IMR-90 (cell line): ENCODE results near the gene C3orf80. TPM values are rescaled to one million over a fixed set of nuclear protein-coding genes. Genes with fewer than 3 reads are reported as not detected.

ENCODE experiments used
- ATAC-seq: fragments of 200-7000 bp; cut with Tn5 transposase; 2 replicates; pipeline ENCODE4 v1.9.1; 2020; ENCODE audit warnings: low read depth, mild to moderate bottlenecking, moderate library complexity
- BruUV-seq: library from RNA; stranded (reverse); fragments of 400-500 nt; replicated peaks from 2 replicates; lab custom pipeline; 2021; lab: Mats Ljungman, UMichigan
- CTCF ChIA-PET: fragments of 300-600 bp; formaldehyde crosslinking; extraction: SDS; loops from one replicate; lab custom pipeline; 2021; ENCODE audit warnings: antibody characterized with exemption; lab: Yijun Ruan, JAX
- POLR2A ChIA-PET: fragments of 300-600 bp; sonication (Branson Sonifier 250); formaldehyde crosslinking; loops from one replicate; lab custom pipeline; 2022; ENCODE audit warnings: antibody characterized with exemption; ENCODE audit not compliant: unreplicated experiment; lab: Charles Lee
- DNase-seq: peaks from one replicate; pipeline ENCODE4 v3.0.0; 2013
- H2AFZ ChIP-seq: replicated peaks from 2 replicates; pipeline ENCODE3; 2013; ENCODE audit warnings: low read length, mild to moderate bottlenecking; ENCODE audit not compliant: poor library complexity
- H2AK5ac ChIP-seq: 2 replicates; pipeline ENCODE4 v1.6.1; 2013; ENCODE audit warnings: low read depth, low read length, inconsistent platforms
- H2AK9ac ChIP-seq: replicated peaks from 2 replicates; pipeline ENCODE3; 2013; ENCODE audit warnings: mild to moderate bottlenecking, low read depth, low read length, moderate library complexity; ENCODE audit not compliant: poor library complexity
- H2BK120ac ChIP-seq: 2 replicates; pipeline ENCODE4 v1.6.1; 2013; ENCODE audit warnings: low read depth, low read length, inconsistent platforms
- H2BK15ac ChIP-seq: 3 replicates; pipeline ENCODE4 v1.6.1; 2013; ENCODE audit warnings: low read depth, low read length, inconsistent platforms
- H2BK20ac ChIP-seq: 2 replicates; pipeline ENCODE4 v1.6.1; 2013; ENCODE audit warnings: low read depth, mild to moderate bottlenecking, inconsistent platforms, low read length, moderate library complexity
- H2BK5ac ChIP-seq: 2 replicates; pipeline ENCODE4 v1.6.1; 2013; ENCODE audit warnings: mild to moderate bottlenecking, low read depth, low read length, inconsistent platforms; ENCODE audit not compliant: poor library complexity, severe bottlenecking
- H3K14ac ChIP-seq: replicated peaks from 2 replicates; pipeline ENCODE4 v1.6.1; 2013; ENCODE audit warnings: low read depth, low read length, inconsistent platforms
- H3K18ac ChIP-seq: 2 replicates; pipeline ENCODE4 v1.6.1; 2013; ENCODE audit warnings: low read depth, low read length, control low read depth
- H3K23ac ChIP-seq: 2 replicates; pipeline ENCODE4 v1.6.1; 2013; ENCODE audit warnings: low read depth, low read length, inconsistent platforms
- H3K27ac ChIP-seq: 2 replicates; pipeline ENCODE4 v1.5.1; 2013; ENCODE audit warnings: mild to moderate bottlenecking, control low read depth, low read length; ENCODE audit not compliant: insufficient read depth
- H3K27me3 ChIP-seq: 2 replicates; pipeline ENCODE4 v1.6.1; 2013; ENCODE audit warnings: low read length; ENCODE audit not compliant: control insufficient read depth, insufficient read depth
- H3K36me3 ChIP-seq: 2 replicates; pipeline ENCODE4 v1.6.1; 2013; ENCODE audit warnings: low read length, mixed read lengths; ENCODE audit not compliant: control insufficient read depth, insufficient read depth
- H3K4ac ChIP-seq: 2 replicates; pipeline ENCODE4 v1.6.1; 2013; ENCODE audit warnings: low read depth, low read length, inconsistent platforms
- H3K4me1 ChIP-seq: 2 replicates; pipeline ENCODE4 v1.6.1; 2013; ENCODE audit warnings: low read length, mixed read lengths; ENCODE audit not compliant: control insufficient read depth, insufficient read depth
- H3K4me2 ChIP-seq: 2 replicates; pipeline ENCODE4 v1.6.1; 2013; ENCODE audit warnings: low read depth, mild to moderate bottlenecking, control low read depth, low read length, moderate library complexity
- H3K4me3 ChIP-seq: 2 replicates; pipeline ENCODE4 v1.5.1; 2013; ENCODE audit warnings: low read depth, mild to moderate bottlenecking, control low read depth, low read length, moderate library complexity; ENCODE audit not compliant: insufficient read depth
- H3K56ac ChIP-seq: 2 replicates; pipeline ENCODE4 v1.6.1; 2013; ENCODE audit warnings: low read length, inconsistent platforms; ENCODE audit not compliant: insufficient read depth; ENCODE audit errors: extremely low read depth
- H3K79me1 ChIP-seq, 2 experiments: 2 replicates each; pipeline ENCODE4 v1.6.1; 2013; ENCODE audit warnings: low read length in 2 of 2, inconsistent platforms in 1 of 2, low read depth in 1 of 2
- H3K9ac ChIP-seq: 2 replicates; pipeline ENCODE4 v1.6.1; 2013; ENCODE audit warnings: low read depth, low read length, control low read depth
- H3K9me1 ChIP-seq: 2 replicates; pipeline ENCODE4 v1.6.1; 2013; ENCODE audit warnings: low read length, inconsistent platforms; ENCODE audit not compliant: insufficient read depth
- H3K9me3 ChIP-seq: 2 replicates; pipeline ENCODE4 v1.6.1; 2013; ENCODE audit warnings: low read length; ENCODE audit not compliant: control insufficient read depth, insufficient read depth
- H4K20me1 ChIP-seq: 2 replicates; pipeline ENCODE4 v1.6.1; 2013; ENCODE audit warnings: low read length, inconsistent platforms; ENCODE audit not compliant: insufficient read depth
- H4K5ac ChIP-seq: 2 replicates; pipeline ENCODE4 v1.6.1; 2013; ENCODE audit warnings: mild to moderate bottlenecking, low read depth, low read length, control low read depth
- H4K8ac ChIP-seq, 2 experiments: 2 replicates each; pipeline ENCODE4 v1.6.1; 2013; ENCODE audit warnings: low read depth in 2 of 2, low read length in 2 of 2, control low read depth in 1 of 2, inconsistent platforms in 1 of 2
- H4K91ac ChIP-seq: 2 replicates; pipeline ENCODE4 v1.6.1; 2013; ENCODE audit warnings: low read depth, low read length, inconsistent platforms; ENCODE audit not compliant: insufficient read depth
- MAZ ChIP-seq: IDR thresholded peaks from 2 replicates; pipeline ENCODE4 v1.6.1; 2012; ENCODE audit warnings: low read depth, mild to moderate bottlenecking, low read length, improper control_type of control experiment, moderate library complexity, borderline replicate concordance
- POLR2A ChIP-seq: IDR thresholded peaks from 2 replicates; pipeline ENCODE4 v1.6.1; 2012; ENCODE audit warnings: mild to moderate bottlenecking, low read depth, low read length
- WGBS, 2 experiments: methylation state at CpG; one replicate each; pipeline versions ENCODE4 v1.1.5 to v1.1.7; 2013; ENCODE audit warnings: missing lambda C conversion rate in 2 of 2; ENCODE audit not compliant: insufficient read length in 1 of 2; ENCODE audit errors: extremely low coverage in 2 of 2; 5-methylcytosine and 5-hydroxymethylcytosine counted together
- dilution Hi-C: fragments of 300-500 bp; cut with HindIII; formaldehyde crosslinking; loops from one replicate; pipeline ENCODE4 v1.14.3; 2018; ENCODE audit warnings: low sequenced_read_pairs; ENCODE audit not compliant: unreplicated experiment
- in situ Hi-C: fragments of 300-500 bp; cut with MboI; formaldehyde crosslinking; loops from 3 replicates; pipeline ENCODE4 v1.14.3; 2019; ENCODE audit warnings: low sequenced_read_pairs, inconsistent platforms, mixed read lengths
- intact Hi-C: fragments of 100-400 bp; cut with micrococcal nuclease; formaldehyde crosslinking; loops from 2 replicates; pipeline ENCODE4 v1.10.0; 2022
- polyA plus RNA-seq, 3 experiments: library from polyadenylated mRNA; depleted of rRNA; stranded (reverse); fragments of >200 nt; gene quantifications; 2 replicates each; pipeline ENCODE4 v1.2.3, GENCODE V29; 2012; ENCODE audit warnings: low replicate concordance in 1 of 3
- total RNA-seq: library from RNA; depleted of rRNA; stranded (reverse); fragments of >200 nt; gene quantifications from 2 replicates; pipeline ENCODE4 v1.2.3, GENCODE V29; 2012
- TF ChIP-seq, protein P1 (sequence below): fragments of 150-350 bp; IDR thresholded peaks from 2 replicates; pipeline ENCODE4 v1.6.1; 2016; ENCODE audit warnings: low read depth, mild to moderate bottlenecking, low read length, moderate library complexity, borderline replicate concordance

C3orf80 gene
- total and polyA plus RNA-seq, 2 of the 4 experiments (the other 2 are of a cell fraction): not detected

DNA sequence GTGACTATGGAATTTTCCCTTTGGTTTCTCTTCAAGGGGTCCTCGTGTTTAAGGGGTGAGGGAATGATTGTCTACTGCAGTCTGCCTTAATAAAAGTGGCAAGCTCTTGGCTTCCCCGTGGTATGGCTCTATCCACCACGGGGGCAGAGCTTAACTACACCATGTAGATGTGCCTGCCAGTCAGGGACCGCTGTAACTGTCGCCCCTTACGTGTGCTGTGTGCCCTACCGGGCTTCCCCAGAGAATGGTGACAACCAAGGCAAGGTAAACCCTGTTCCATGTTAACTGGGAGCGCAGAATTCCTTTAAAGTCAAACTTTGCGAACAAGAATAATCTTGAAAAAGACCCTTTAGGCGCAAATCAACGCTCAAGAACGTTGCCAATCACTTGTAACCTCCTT lies 966 bp upstream of the C3orf80 start:
- WGBS, 2 experiments: 14% methylated on average over 5 of the region's 12 CpGs; no CpG with 5 or more reads in 1 of the 2 experiments
- TF ChIP-seq POLR2A: no peak
- TF ChIP-seq, protein P1, sequence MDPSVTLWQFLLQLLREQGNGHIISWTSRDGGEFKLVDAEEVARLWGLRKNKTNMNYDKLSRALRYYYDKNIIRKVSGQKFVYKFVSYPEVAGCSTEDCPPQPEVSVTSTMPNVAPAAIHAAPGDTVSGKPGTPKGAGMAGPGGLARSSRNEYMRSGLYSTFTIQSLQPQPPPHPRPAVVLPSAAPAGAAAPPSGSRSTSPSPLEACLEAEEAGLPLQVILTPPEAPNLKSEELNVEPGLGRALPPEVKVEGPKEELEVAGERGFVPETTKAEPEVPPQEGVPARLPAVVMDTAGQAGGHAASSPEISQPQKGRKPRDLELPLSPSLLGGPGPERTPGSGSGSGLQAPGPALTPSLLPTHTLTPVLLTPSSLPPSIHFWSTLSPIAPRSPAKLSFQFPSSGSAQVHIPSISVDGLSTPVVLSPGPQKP: no peak
- no peak for TF ChIP-seq MAZ
- H4K91ac ChIP-seq: no peak overlapping the region
- DNase-seq (no peak), ATAC-seq (no peak)
- in situ Hi-C loops: no loop called here
- no peak overlapping the region for H2BK20ac ChIP-seq
- H2BK5ac ChIP-seq: no peak overlapping the region
- BruUV-seq: no TSS peak
- H2AK9ac ChIP-seq: no peak overlapping the region
- peaks cover 3% of the 10 kb centered on the region for H3K4me1 ChIP-seq
- ChIA-PET CTCF (no interaction called here), POLR2A (no interaction called here)
- no peak overlapping the region for H3K4me3 ChIP-seq
- H2AK5ac ChIP-seq: no peak overlapping the region
- no peak overlapping the region for H2BK15ac ChIP-seq
- no peak overlapping the region for H4K5ac ChIP-seq
- no peak overlapping the region for H3K9ac ChIP-seq
- no peak overlapping the region for H3K23ac ChIP-seq
- no peak overlapping the region for H3K14ac ChIP-seq
- H3K4ac ChIP-seq: no peak overlapping the region
- intact Hi-C loops: no loop called here
- H3K4me2 ChIP-seq: peak overlapping the region; percentile 40
- H4K20me1 ChIP-seq: peaks cover 5% of the 10 kb centered on the region; the same call in 1 of the 2 replicates
- H3K56ac ChIP-seq: no peak overlapping the region
- H3K27ac ChIP-seq: no peak overlapping the region
- H2BK120ac ChIP-seq: no peak overlapping the region
- no peaks in the 10 kb centered on the region for H3K36me3 ChIP-seq
- no peak overlapping the region for H4K8ac ChIP-seq
- H3K18ac ChIP-seq: no peak overlapping the region
- no peaks in the 10 kb centered on the region for H3K79me1 ChIP-seq
- peaks cover 2% of the 10 kb centered on the region; the same call in 1 of the 2 replicates for H3K9me3 ChIP-seq
- dilution Hi-C loops: no loop called here
- no peak overlapping the region for H2AFZ ChIP-seq
- peaks cover 5% of the 10 kb centered on the region; the same call in 1 of the 2 replicates for H3K9me1 ChIP-seq
- H3K27me3 ChIP-seq: peaks cover 56% of the 10 kb centered on the region
